ENCODE data around the gene FBXW4.
"Not testable (repeated sequence)": the region's sequence is repeated elsewhere in the genome, so short reads cannot be mapped to it uniquely, and the experiment has no call there.

Gene FBXW4

GRCh38 chr10:101646364-101646763 is 48.6 kb downstream of the FBXW4 start:
- Histone ChIP-seq H3K9ac (ENCODE audit: low read depth in 1 of 2, low read length in 2 of 2) (no peak overlapping the region), H3K4me3 (ENCODE audit: low read depth in 1 of 2, low read length in 2 of 2) (no peak overlapping the region), H3K27ac (ENCODE audit: low read depth, low read length) (no peak overlapping the region), H3K4me1 (ENCODE audit: control insufficient read depth in 1 of 2, insufficient read depth in 2 of 2, low read length in 2 of 2) (no peaks in the 10 kb centered on the region), H3K36me3 (ENCODE audit: control insufficient read depth in 1 of 2, insufficient read depth in 2 of 2, low read length in 2 of 2) (peaks cover 30% of the 10 kb centered on the region in 2 donors), H3K9me3 (ENCODE audit: control insufficient read depth in 1 of 2, low read length in 2 of 2) (no peaks in the 10 kb centered on the region), H3K27me3 (ENCODE audit: control insufficient read depth in 1 of 2, insufficient read depth in 2 of 2, low read length in 2 of 2) (no peaks in the 10 kb centered on the region)

GRCh38 chr10:101645659-101646058 is 49.3 kb downstream of the FBXW4 start:
- Histone ChIP-seq H3K4me3 (ENCODE audit: low read depth in 1 of 2, low read length in 2 of 2) (no peak overlapping the region), H3K27ac (ENCODE audit: low read depth, low read length) (no peak overlapping the region), H3K36me3 (ENCODE audit: control insufficient read depth in 1 of 2, insufficient read depth in 2 of 2, low read length in 2 of 2) (peaks cover 27% of the 10 kb centered on the region in 2 donors), H3K9ac (ENCODE audit: low read depth in 1 of 2, low read length in 2 of 2) (no peak overlapping the region), H3K27me3 (ENCODE audit: control insufficient read depth in 1 of 2, insufficient read depth in 2 of 2, low read length in 2 of 2) (no peaks in the 10 kb centered on the region), H3K9me3 (ENCODE audit: control insufficient read depth in 1 of 2, low read length in 2 of 2) (no peaks in the 10 kb centered on the region), H3K4me1 (ENCODE audit: control insufficient read depth in 1 of 2, insufficient read depth in 2 of 2, low read length in 2 of 2) (no peaks in the 10 kb centered on the region)

- Histone ChIP-seq H3K36me3 (ENCODE audit: control insufficient read depth in 1 of 2, insufficient read depth in 2 of 2, low read length in 2 of 2) (peaks cover 15 to 22% of the 10 kb centered on the region in 2 donors), H3K27ac (ENCODE audit: low read depth, low read length) (no peak overlapping the region), H3K4me1 (ENCODE audit: control insufficient read depth in 1 of 2, insufficient read depth in 2 of 2, low read length in 2 of 2) (no peaks in the 10 kb centered on the region), H3K9ac (ENCODE audit: low read depth in 1 of 2, low read length in 2 of 2) (no peak overlapping the region), H3K9me3 (ENCODE audit: control insufficient read depth in 1 of 2, low read length in 2 of 2) (no peaks in the 10 kb centered on the region), H3K4me3 (ENCODE audit: low read depth in 1 of 2, low read length in 2 of 2) (no peak overlapping the region), H3K27me3 (ENCODE audit: control insufficient read depth in 1 of 2, insufficient read depth in 2 of 2, low read length in 2 of 2) (no peaks in the 10 kb centered on the region)
Measured at GRCh38 chr10:101644002-101644401, 51.0 kb downstream of the FBXW4 start.

GRCh38 chr10:101643546-101643945 is 51.4 kb downstream of the FBXW4 start:
- Histone ChIP-seq H3K9ac (ENCODE audit: low read depth in 1 of 2, low read length in 2 of 2) (no peak overlapping the region), H3K9me3 (ENCODE audit: control insufficient read depth in 1 of 2, low read length in 2 of 2) (no peaks in the 10 kb centered on the region), H3K36me3 (ENCODE audit: control insufficient read depth in 1 of 2, insufficient read depth in 2 of 2, low read length in 2 of 2) (peaks cover 18 to 21% of the 10 kb centered on the region in 2 donors), H3K27me3 (ENCODE audit: control insufficient read depth in 1 of 2, insufficient read depth in 2 of 2, low read length in 2 of 2) (no peaks in the 10 kb centered on the region), H3K4me3 (ENCODE audit: low read depth in 1 of 2, low read length in 2 of 2) (no peak overlapping the region), H3K4me1 (ENCODE audit: control insufficient read depth in 1 of 2, insufficient read depth in 2 of 2, low read length in 2 of 2) (no peaks in the 10 kb centered on the region), H3K27ac (ENCODE audit: low read depth, low read length) (no peak overlapping the region)

- Histone ChIP-seq H3K4me1 (ENCODE audit: control insufficient read depth in 1 of 2, insufficient read depth in 2 of 2, low read length in 2 of 2) (no peaks in the 10 kb centered on the region), H3K27ac (ENCODE audit: low read depth, low read length) (no peak overlapping the region), H3K9me3 (ENCODE audit: control insufficient read depth in 1 of 2, low read length in 2 of 2) (no peaks in the 10 kb centered on the region), H3K27me3 (ENCODE audit: control insufficient read depth in 1 of 2, insufficient read depth in 2 of 2, low read length in 2 of 2) (no peaks in the 10 kb centered on the region), H3K4me3 (ENCODE audit: low read depth in 1 of 2, low read length in 2 of 2) (no peak overlapping the region), H3K9ac (ENCODE audit: low read depth in 1 of 2, low read length in 2 of 2) (no peak overlapping the region), H3K36me3 (ENCODE audit: control insufficient read depth in 1 of 2, insufficient read depth in 2 of 2, low read length in 2 of 2) (peaks cover 3 to 19% of the 10 kb centered on the region in 2 donors)
Measured at GRCh38 chr10:101639141-101639900, 55.6 kb downstream of the FBXW4 start.

GRCh38 chr10:101633510-101633909 is 61.5 kb downstream of the FBXW4 start:
- H3K27me3 ChIP-seq (ENCODE audit: control insufficient read depth in 1 of 2, insufficient read depth in 2 of 2, low read length in 2 of 2); H3K27ac ChIP-seq (ENCODE audit: low read depth, low read length); H3K4me3 ChIP-seq (ENCODE audit: low read depth in 1 of 2, low read length in 2 of 2); H3K4me1 ChIP-seq (ENCODE audit: control insufficient read depth in 1 of 2, insufficient read depth in 2 of 2, low read length in 2 of 2); H3K9me3 ChIP-seq (ENCODE audit: control insufficient read depth in 1 of 2, low read length in 2 of 2); H3K9ac ChIP-seq (ENCODE audit: low read depth in 1 of 2, low read length in 2 of 2): not testable (repeated sequence)
- H3K36me3 ChIP-seq (ENCODE audit: control insufficient read depth in 1 of 2, insufficient read depth in 2 of 2, low read length in 2 of 2), result peaks cover 4 to 22% of the 10 kb centered on the region in 2 donors

- H3K36me3 ChIP-seq (ENCODE audit: control insufficient read depth in 1 of 2, insufficient read depth in 2 of 2, low read length in 2 of 2), result peaks cover 7 to 13% of the 10 kb centered on the region in 2 donors
Measured at GRCh38 chr10:101631821-101632475, 63.0 kb downstream of the FBXW4 start.

GRCh38 chr10:101630633-101630920 is 64.4 kb downstream of the FBXW4 start:
- H3K36me3 ChIP-seq (ENCODE audit: control insufficient read depth in 1 of 2, insufficient read depth in 2 of 2, low read length in 2 of 2), result peaks cover 7 to 17% of the 10 kb centered on the region in 2 donors
- no peaks in the 10 kb centered on the region for H3K9me3 ChIP-seq (ENCODE audit: control insufficient read depth in 1 of 2, low read length in 2 of 2)
- H3K4me3 ChIP-seq (ENCODE audit: low read depth in 1 of 2, low read length in 2 of 2), result no peak overlapping the region
- H3K4me1 ChIP-seq (ENCODE audit: control insufficient read depth in 1 of 2, insufficient read depth in 2 of 2, low read length in 2 of 2), result no peaks in the 10 kb centered on the region
- H3K27me3 ChIP-seq (ENCODE audit: control insufficient read depth in 1 of 2, insufficient read depth in 2 of 2, low read length in 2 of 2), result no peaks in the 10 kb centered on the region
- no peak overlapping the region for H3K9ac ChIP-seq (ENCODE audit: low read depth in 1 of 2, low read length in 2 of 2)
- H3K27ac ChIP-seq (ENCODE audit: low read depth, low read length), result no peak overlapping the region

More at GRCh38 chr10:101631821-101632475, 63.0 kb downstream of the FBXW4 start:
- Histone ChIP-seq H3K9me3 (ENCODE audit: control insufficient read depth in 1 of 2, low read length in 2 of 2) (no peaks in the 10 kb centered on the region), H3K4me1 (ENCODE audit: control insufficient read depth in 1 of 2, insufficient read depth in 2 of 2, low read length in 2 of 2) (no peaks in the 10 kb centered on the region), H3K27ac (ENCODE audit: low read depth, low read length) (no peak overlapping the region), H3K4me3 (ENCODE audit: low read depth in 1 of 2, low read length in 2 of 2) (no peak overlapping the region), H3K9ac (ENCODE audit: low read depth in 1 of 2, low read length in 2 of 2) (no peak overlapping the region), H3K27me3 (ENCODE audit: control insufficient read depth in 1 of 2, insufficient read depth in 2 of 2, low read length in 2 of 2) (no peaks in the 10 kb centered on the region)

GRCh38 chr10:101629837-101630632 is 64.9 kb downstream of the FBXW4 start:
- Histone ChIP-seq H3K27ac (ENCODE audit: low read depth, low read length) (no peak overlapping the region), H3K27me3 (ENCODE audit: control insufficient read depth in 1 of 2, insufficient read depth in 2 of 2, low read length in 2 of 2) (no peaks in the 10 kb centered on the region), H3K4me1 (ENCODE audit: control insufficient read depth in 1 of 2, insufficient read depth in 2 of 2, low read length in 2 of 2) (no peaks in the 10 kb centered on the region), H3K9ac (ENCODE audit: low read depth in 1 of 2, low read length in 2 of 2) (no peak overlapping the region), H3K9me3 (ENCODE audit: control insufficient read depth in 1 of 2, low read length in 2 of 2) (no peaks in the 10 kb centered on the region), H3K36me3 (ENCODE audit: control insufficient read depth in 1 of 2, insufficient read depth in 2 of 2, low read length in 2 of 2) (peaks cover 7 to 17% of the 10 kb centered on the region in 2 donors), H3K4me3 (ENCODE audit: low read depth in 1 of 2, low read length in 2 of 2) (no peak overlapping the region)

GRCh38 chr10:101625821-101626412 is 69.1 kb downstream of the FBXW4 start:
- Histone ChIP-seq H3K27me3 (ENCODE audit: control insufficient read depth in 1 of 2, insufficient read depth in 2 of 2, low read length in 2 of 2) (no peaks in the 10 kb centered on the region), H3K4me3 (ENCODE audit: low read depth in 1 of 2, low read length in 2 of 2) (no peak overlapping the region), H3K4me1 (ENCODE audit: control insufficient read depth in 1 of 2, insufficient read depth in 2 of 2, low read length in 2 of 2) (no peaks in the 10 kb centered on the region), H3K27ac (ENCODE audit: low read depth, low read length) (no peak overlapping the region), H3K9ac (ENCODE audit: low read depth in 1 of 2, low read length in 2 of 2) (no peak overlapping the region), H3K9me3 (ENCODE audit: control insufficient read depth in 1 of 2, low read length in 2 of 2) (no peaks in the 10 kb centered on the region), H3K36me3 (ENCODE audit: control insufficient read depth in 1 of 2, insufficient read depth in 2 of 2, low read length in 2 of 2) (peaks cover 7 to 39% of the 10 kb centered on the region in 2 donors)

Data from duodenal mucosa (tissue), 2 donors.